ENCODE measurements around the gene PLXNA1.

- TF ChIP-seq CTCF (IDR thresholded peaks at IDR 0.05; ENCODE audit: low read depth, low read length) (no peak), POLR2A (IDR thresholded peaks at IDR 0.05; ENCODE audit: extremely low read depth, insufficient read length) (no peak), MYC (IDR thresholded peaks at IDR 0.05; ENCODE audit: low read depth, low read length) (no peak)
These were observed 14.6 kb downstream of the PLXNA1 start for GRCh38 chr3:126997455-126998038.
